Right atrium auricular region (tissue), 2 donors: ENCODE results near the gene TBX19. TPM values are rescaled to one million over a fixed set of nuclear protein-coding genes. Genes with fewer than 3 reads are reported as not detected.

Experiments used
- DNase-seq: peaks from one replicate; pipeline ENCODE4 v3.0.0-alpha.2; 2019; ENCODE audit warnings: low spot score
- H3K27ac ChIP-seq, 2 donors: fragments of 200-600 bp; sonication (generic); 1 replicate in 1 of 2; 2 replicates in 1 of 2; pipeline ENCODE4 v1.5.1; 2016 to 2019
- H3K27me3 ChIP-seq, 2 donors: fragments of 200-600 bp; sonication (generic); one replicate each; pipeline versions ENCODE4 v1.5.1 to v1.6.0; 2017 to 2019
- H3K36me3 ChIP-seq: fragments of 200-600 bp; sonication (generic); one replicate; pipeline ENCODE4 v1.5.1; 2016
- H3K4me1 ChIP-seq, 2 donors: fragments of 200-600 bp; sonication (generic); one replicate each; pipeline versions ENCODE4 v1.5.1 to v1.6.0; 2017 to 2019
- H3K4me3 ChIP-seq, 2 donors: fragments of 200-600 bp; sonication (generic); 1 replicate in 1 of 2; 2 replicates in 1 of 2; pipeline ENCODE4 v1.5.1; 2017 to 2019; ENCODE audit warnings: mild to moderate bottlenecking in 1 of 2, moderate library complexity in 1 of 2
- H3K9me3 ChIP-seq, 2 donors: fragments of 200-600 bp; sonication (generic); one replicate each; pipeline ENCODE4 v1.5.1; 2019
- CTCF ChIP-seq, 2 donors: fragments of 200-600 bp; sonication (generic); IDR thresholded peaks; one replicate each; pipeline ENCODE4 v1.5.1; 2019; ENCODE audit warnings: antibody characterized with exemption in 2 of 2
- total RNA-seq, 2 donors: library from RNA; depleted of rRNA; stranded (reverse); fragments of >200 nt; gene quantifications; one replicate each; pipeline ENCODE4 v1.1.0, GENCODE V29; 2016

Gene TBX19
- total RNA-seq, 2 donors from 2014 or later: 0.30 to 0.63 TPM

GRCh38 chr1:168324745-168325425, 44.2 kb downstream of the TBX19 start:
- no peak for DNase-seq
- H3K27ac ChIP-seq: no peak overlapping the region
- H3K27me3 ChIP-seq: no peaks in the 10 kb centered on the region
- no peak overlapping the region for H3K4me3 ChIP-seq
- no peaks in the 10 kb centered on the region for H3K9me3 ChIP-seq
- TF ChIP-seq CTCF (IDR thresholded peaks at IDR 0.05): no peak
- H3K36me3 ChIP-seq: no peaks in the 10 kb centered on the region
- H3K4me1 ChIP-seq: peaks cover 0 to 6% of the 10 kb centered on the region in 2 donors

GRCh38 chr1:168328731-168329364, 48.2 kb downstream of the TBX19 start:
- H3K4me1 ChIP-seq: no peaks in the 10 kb centered on the region
- H3K9me3 ChIP-seq: no peaks in the 10 kb centered on the region
- no peak for DNase-seq
- H3K27me3 ChIP-seq: no peaks in the 10 kb centered on the region
- no peaks in the 10 kb centered on the region for H3K36me3 ChIP-seq
- H3K27ac ChIP-seq: no peak overlapping the region
- TF ChIP-seq CTCF (IDR thresholded peaks at IDR 0.05): no peak
- H3K4me3 ChIP-seq: no peak overlapping the region

- no peaks in the 10 kb centered on the region for H3K36me3 ChIP-seq
- no peak for TF ChIP-seq CTCF (IDR thresholded peaks at IDR 0.05)
- no peak for DNase-seq
- no peak overlapping the region for H3K27ac ChIP-seq
- no peaks in the 10 kb centered on the region for H3K9me3 ChIP-seq
- H3K27me3 ChIP-seq: no peaks in the 10 kb centered on the region
- H3K4me1 ChIP-seq: no peaks in the 10 kb centered on the region
- no peak overlapping the region for H3K4me3 ChIP-seq
Observed at GRCh38 chr1:168330285-168330684, 49.6 kb downstream of the TBX19 start.

- Histone ChIP-seq H3K4me1 (no peaks in the 10 kb centered on the region), H3K27ac (no peak overlapping the region), H3K36me3 (no peaks in the 10 kb centered on the region), H3K27me3 (no peaks in the 10 kb centered on the region), H3K9me3 (no peaks in the 10 kb centered on the region), H3K4me3 (no peak overlapping the region)
- DNase-seq: no peak
- no peak for TF ChIP-seq CTCF (IDR thresholded peaks at IDR 0.05)
Observed at GRCh38 chr1:168331569-168331968, 50.9 kb downstream of the TBX19 start.

GRCh38 chr1:168333562-168334276, 53.0 kb downstream of the TBX19 start:
- no peak overlapping the region for H3K4me3 ChIP-seq
- H3K36me3 ChIP-seq: no peaks in the 10 kb centered on the region
- no peak for DNase-seq
- H3K9me3 ChIP-seq: no peaks in the 10 kb centered on the region
- H3K4me1 ChIP-seq: no peaks in the 10 kb centered on the region
- no peak for TF ChIP-seq CTCF (IDR thresholded peaks at IDR 0.05)
- H3K27me3 ChIP-seq: no peaks in the 10 kb centered on the region
- H3K27ac ChIP-seq: no peak overlapping the region
